RWPE1 (cell line): ENCODE data around the gene AMDHD1.

Experiments used
- CTCF ChIA-PET: fragments of 350-600 bp; sonication (Branson Sonifier 250); formaldehyde crosslinking; extraction: SDS; loops from one replicate; lab custom pipeline; 2021; lab: Yijun Ruan, JAX
- POLR2A ChIA-PET: fragments of 400-600 bp; formaldehyde crosslinking; extraction: SDS; loops from one replicate; lab custom pipeline; 2020; ENCODE audit warnings: antibody characterized with exemption; ENCODE audit not compliant: low non-redundant PET; lab: Yijun Ruan, JAX
- DNase-seq: peaks from one replicate; pipeline ENCODE4 v3.0.0; 2012; ENCODE audit warnings: low spot score
- H3K27ac ChIP-seq: fragments of 450-650 bp; 2 replicates; pipeline ENCODE4 v1.5.1; 2017
- TF ChIP-seq, protein P1 (sequence below): fragments of 450-650 bp; conservative IDR thresholded peaks from 2 replicates; pipeline ENCODE4 v1.5.1; 2017; ENCODE audit warnings: low read depth, mild to moderate bottlenecking

The AMDHD1 gene

DNA sequence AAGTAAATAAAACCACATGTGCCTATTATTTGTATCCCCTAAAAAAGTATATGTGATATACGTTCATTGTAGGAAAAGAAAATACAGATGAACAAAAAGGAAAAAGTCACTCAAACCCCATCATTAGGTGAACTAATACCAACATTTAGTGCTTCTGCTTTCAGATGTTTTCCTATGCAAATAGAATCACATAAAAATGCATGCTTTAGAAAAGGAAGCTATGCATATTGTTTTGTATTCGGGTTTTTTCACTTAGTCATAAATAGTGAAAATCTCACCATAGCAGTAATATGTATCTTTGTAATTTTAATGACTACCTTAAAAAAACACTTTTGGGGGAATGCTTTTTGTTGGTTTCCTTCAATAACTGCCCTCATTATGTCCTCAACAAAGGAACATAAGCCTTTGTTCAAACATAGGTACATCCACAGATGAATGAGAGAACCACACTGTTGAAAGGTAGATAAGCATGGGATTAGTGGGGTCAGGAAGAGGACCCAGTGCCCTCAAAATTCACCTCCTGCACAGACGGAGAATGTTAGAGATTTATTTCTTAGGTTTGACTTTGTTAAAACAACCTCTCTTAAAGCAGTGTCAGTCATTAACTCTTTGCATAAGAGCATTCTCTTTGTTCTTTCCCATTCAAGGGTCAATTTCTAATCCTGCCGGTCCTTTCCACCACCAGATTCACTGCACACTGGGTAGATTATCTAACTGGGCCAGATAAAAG lies 6.5 kb downstream of the AMDHD1 start:
- CTCF ChIA-PET, result no interaction called here
- POLR2A ChIA-PET, result no interaction called here

DNA sequence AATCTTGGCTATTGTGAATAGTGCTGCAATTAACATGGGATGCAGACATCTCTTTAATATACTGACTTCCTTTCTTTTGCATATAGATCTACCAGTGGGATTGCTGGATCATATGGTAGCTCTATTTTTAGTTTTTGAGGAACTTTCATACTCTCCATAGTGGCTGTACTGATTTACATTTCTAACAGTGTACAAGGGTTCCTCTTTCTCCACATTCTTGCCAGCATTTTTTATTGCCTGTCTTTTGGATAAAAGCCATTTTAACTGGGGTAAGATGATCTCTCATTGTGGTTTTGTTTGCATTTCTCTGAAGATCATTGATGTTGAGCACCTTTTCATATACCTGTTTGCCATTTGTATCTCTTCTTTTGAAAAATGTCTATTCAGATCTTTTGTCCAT lies 8.4 kb downstream of the AMDHD1 start:
- no peak overlapping the region for H3K27ac ChIP-seq
- ChIA-PET CTCF (interaction anchor here (0.9 kb wide), 1 partner anchor 12 kb away, joined by 6 read pairs; no protein-coding TSS in a partner anchor), POLR2A (no interaction called here)
- no peak for DNase-seq
- TF ChIP-seq, protein P1, sequence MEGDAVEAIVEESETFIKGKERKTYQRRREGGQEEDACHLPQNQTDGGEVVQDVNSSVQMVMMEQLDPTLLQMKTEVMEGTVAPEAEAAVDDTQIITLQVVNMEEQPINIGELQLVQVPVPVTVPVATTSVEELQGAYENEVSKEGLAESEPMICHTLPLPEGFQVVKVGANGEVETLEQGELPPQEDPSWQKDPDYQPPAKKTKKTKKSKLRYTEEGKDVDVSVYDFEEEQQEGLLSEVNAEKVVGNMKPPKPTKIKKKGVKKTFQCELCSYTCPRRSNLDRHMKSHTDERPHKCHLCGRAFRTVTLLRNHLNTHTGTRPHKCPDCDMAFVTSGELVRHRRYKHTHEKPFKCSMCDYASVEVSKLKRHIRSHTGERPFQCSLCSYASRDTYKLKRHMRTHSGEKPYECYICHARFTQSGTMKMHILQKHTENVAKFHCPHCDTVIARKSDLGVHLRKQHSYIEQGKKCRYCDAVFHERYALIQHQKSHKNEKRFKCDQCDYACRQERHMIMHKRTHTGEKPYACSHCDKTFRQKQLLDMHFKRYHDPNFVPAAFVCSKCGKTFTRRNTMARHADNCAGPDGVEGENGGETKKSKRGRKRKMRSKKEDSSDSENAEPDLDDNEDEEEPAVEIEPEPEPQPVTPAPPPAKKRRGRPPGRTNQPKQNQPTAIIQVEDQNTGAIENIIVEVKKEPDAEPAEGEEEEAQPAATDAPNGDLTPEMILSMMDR, result no peak

More for the DNA sequence above, 6.5 kb downstream of the AMDHD1 start:
- DNase-seq, result no peak
- no peak overlapping the region for H3K27ac ChIP-seq
- TF ChIP-seq, protein P1, result no peak

DNA sequence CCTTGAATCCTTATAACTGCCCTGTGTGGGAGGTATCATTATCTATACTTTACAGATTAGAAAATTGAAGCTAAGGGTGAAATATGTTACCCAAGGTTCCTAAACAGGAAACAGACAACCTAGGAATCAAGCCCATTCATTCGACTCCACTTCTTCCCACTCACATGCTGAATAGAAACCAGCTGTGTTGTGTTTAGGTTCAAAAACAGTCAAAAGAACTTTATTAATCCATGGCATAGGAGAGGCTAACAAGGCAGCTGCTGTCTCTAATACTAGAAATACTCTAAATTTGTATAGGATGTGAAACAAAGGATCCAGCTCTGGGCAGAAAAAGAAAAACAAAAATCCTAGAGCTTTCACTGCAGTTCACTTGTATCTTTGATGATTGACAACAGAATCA lies 9.9 kb downstream of the AMDHD1 start:
- H3K27ac ChIP-seq, result no peak overlapping the region
- TF ChIP-seq, protein P1, result no peak
- ChIA-PET POLR2A (no interaction called here), CTCF (interaction anchor here (0.9 kb wide), 1 partner anchor 46 kb away, joined by 5 read pairs; no protein-coding TSS in a partner anchor)
- no peak for DNase-seq

DNA sequence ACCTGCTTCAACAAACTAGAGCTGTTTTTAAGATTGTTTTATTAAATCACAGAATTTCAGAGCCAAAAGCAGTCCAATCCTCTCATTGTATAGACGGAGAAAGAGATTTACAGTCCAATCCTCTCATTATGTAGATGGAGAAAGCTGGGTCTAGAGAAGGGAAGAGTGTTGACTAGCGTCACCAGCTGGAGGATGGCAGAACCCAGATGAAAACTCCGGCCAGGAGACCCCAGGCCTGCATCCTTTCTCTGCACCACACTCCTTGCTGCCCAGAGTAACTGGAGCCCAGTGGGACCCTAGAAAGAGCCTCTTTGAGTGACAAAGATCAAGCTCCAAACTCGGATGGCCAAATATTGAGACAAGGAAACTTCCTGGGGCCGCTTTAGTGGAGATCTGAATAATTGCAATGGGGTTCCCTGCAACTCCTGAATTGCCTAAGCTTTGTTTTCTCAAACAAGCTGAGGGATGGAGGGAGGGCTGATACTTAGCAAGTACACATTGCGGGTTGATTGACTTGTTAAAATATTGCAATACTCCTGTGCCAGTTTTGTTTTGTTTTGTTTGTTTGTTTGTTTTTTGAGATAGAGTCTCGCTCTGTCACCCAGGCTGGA lies 12.5 kb downstream of the AMDHD1 start:
- H3K27ac ChIP-seq, result no peak overlapping the region
- ChIA-PET POLR2A (no interaction called here), CTCF (interaction anchor here (1.2 kb wide), 1 partner anchor 561 kb away, joined by 5 read pairs; no protein-coding TSS in a partner anchor)
- DNase-seq, result no peak
- TF ChIP-seq, protein P1, result no peak

DNA sequence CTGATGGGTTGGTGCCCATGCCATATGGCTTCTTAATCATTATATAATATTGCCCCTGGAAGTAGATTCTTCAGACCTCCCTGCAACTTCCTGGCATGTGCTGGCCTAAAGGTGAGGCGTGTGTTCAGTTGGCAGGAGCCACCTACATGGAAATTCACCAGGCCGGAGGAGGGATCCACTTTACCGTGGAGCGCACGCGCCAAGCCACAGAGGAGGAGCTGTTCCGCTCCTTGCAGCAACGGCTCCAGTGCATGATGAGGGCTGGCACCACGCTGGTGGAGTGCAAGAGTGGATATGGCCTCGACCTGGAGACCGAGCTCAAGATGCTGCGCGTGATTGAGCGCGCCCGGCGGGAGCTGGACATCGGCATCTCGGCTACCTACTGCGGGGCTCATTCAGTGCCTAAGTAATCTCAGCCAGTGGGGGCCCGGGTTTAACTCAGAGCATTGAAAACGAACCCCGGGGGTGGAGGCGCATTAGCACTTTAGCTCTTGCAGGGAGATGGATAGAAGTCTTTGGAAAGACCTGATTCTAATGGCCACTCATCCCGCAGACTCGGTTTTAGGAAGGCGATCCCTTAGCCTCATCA lies 13.5 kb downstream of the AMDHD1 start:
- DNase-seq, result no peak
- no peak overlapping the region for H3K27ac ChIP-seq
- ChIA-PET POLR2A (no interaction called here), CTCF (interaction anchor here (0.7 to 1.2 kb wide), 2 partner anchors 560 to 867 kb away, joined by 4 to 5 read pairs; no protein-coding TSS in a partner anchor)
- TF ChIP-seq, protein P1, result no peak

DNA sequence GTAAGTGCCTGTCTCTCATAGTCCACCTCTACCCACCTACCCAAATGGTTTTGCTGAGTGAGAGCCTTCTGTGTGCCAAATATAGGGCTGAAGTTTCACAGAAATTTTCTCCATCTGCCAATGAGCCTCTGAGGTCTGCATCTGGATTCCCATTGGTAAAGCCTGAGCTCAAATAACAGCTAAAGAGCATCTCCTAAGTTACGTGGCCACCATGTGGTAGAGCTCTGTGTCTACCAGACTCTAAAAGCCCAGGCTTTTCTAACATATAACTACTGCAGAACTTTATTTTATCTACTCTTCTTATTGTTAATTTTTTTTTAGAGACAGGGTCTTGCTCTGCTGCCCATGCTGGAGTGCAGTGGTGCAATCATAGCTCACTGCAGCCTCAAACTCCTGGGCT lies 16.0 kb downstream of the AMDHD1 start:
- peak; percentile 9 for DNase-seq
- TF ChIP-seq, protein P1, result no peak; the same call in 1 of the 2 replicates

More for the DNA sequence above, 16.0 kb downstream of the AMDHD1 start:
- POLR2A ChIA-PET, result no interaction called here
- no peak overlapping the region for H3K27ac ChIP-seq
- CTCF ChIA-PET, result interaction anchor here (0.6 to 1.2 kb wide), 2 partner anchors 31 to 531 kb away, joined by 3 to 6 read pairs; no protein-coding TSS in a partner anchor
